MM.1S (cell line): ENCODE data around the gene FGF4.

Experiments used
- DNase-seq: peaks from one replicate; pipeline ENCODE4 v3.0.0-alpha.2; 2015
- H2AFZ ChIP-seq: fragments of 300-600 bp; sonication (generic); 2 replicates; pipeline ENCODE4 v1.6.0; 2016; ENCODE audit warnings: antibody characterized with exemption, low read length
- H3F3A ChIP-seq: fragments of 300-600 bp; sonication (generic); 2 replicates; pipeline ENCODE4 v1.6.1; 2016; ENCODE audit warnings: mild to moderate bottlenecking, antibody characterized with exemption, low read length, moderate library complexity, mixed read lengths; ENCODE audit not compliant: insufficient read depth
- H3K27ac ChIP-seq: fragments of 300-600 bp; sonication (generic); 2 replicates; pipeline ENCODE4 v1.5.1; 2016; ENCODE audit warnings: mild to moderate bottlenecking, low read length
- H3K27me3 ChIP-seq: fragments of 300-600 bp; sonication (generic); replicated peaks from 2 replicates; pipeline ENCODE4 v1.6.0; 2016; ENCODE audit warnings: low read length; ENCODE audit not compliant: insufficient read depth
- H3K36me3 ChIP-seq: fragments of 300-600 bp; sonication (generic); replicated peaks from 2 replicates; pipeline ENCODE4 v1.6.1; 2016; ENCODE audit warnings: mild to moderate bottlenecking, low read length, mixed read lengths; ENCODE audit not compliant: insufficient read depth
- H3K4me1 ChIP-seq: fragments of 300-600 bp; sonication (generic); 2 replicates; pipeline ENCODE4 v1.6.1; 2016; ENCODE audit warnings: low read length, mixed read lengths
- H3K4me2 ChIP-seq: fragments of 300-600 bp; sonication (generic); 2 replicates; pipeline ENCODE4 v1.6.0; 2016; ENCODE audit warnings: low read depth, low read length
- H3K4me3 ChIP-seq: fragments of 300-600 bp; sonication (generic); 2 replicates; pipeline ENCODE4 v1.5.1; 2016; ENCODE audit warnings: low read length, mixed read lengths
- H3K79me2 ChIP-seq: fragments of 300-600 bp; sonication (generic); 2 replicates; pipeline ENCODE4 v1.6.1; 2016; ENCODE audit warnings: mixed run types, low read length, mixed read lengths
- H3K9ac ChIP-seq: fragments of 300-600 bp; sonication (generic); 2 replicates; pipeline ENCODE4 v1.6.1; 2016; ENCODE audit warnings: low read length, mixed read lengths
- H3K9me2 ChIP-seq: fragments of 300-600 bp; sonication (generic); replicated peaks from 2 replicates; pipeline ENCODE4 v1.6.1; 2016; ENCODE audit warnings: mild to moderate bottlenecking, low read length, mixed read lengths; ENCODE audit not compliant: insufficient read depth
- H3K9me3 ChIP-seq: fragments of 300-600 bp; sonication (generic); replicated peaks from 2 replicates; pipeline ENCODE4 v1.6.1; 2016; ENCODE audit warnings: mild to moderate bottlenecking, low read length, mixed read lengths; ENCODE audit not compliant: insufficient read depth
- H4K20me1 ChIP-seq: fragments of 300-600 bp; sonication (generic); 2 replicates; pipeline ENCODE4 v1.6.1; 2016; ENCODE audit warnings: mild to moderate bottlenecking, low read length, moderate library complexity, mixed read lengths; ENCODE audit not compliant: insufficient read depth
- EZH2 ChIP-seq: fragments of 300-600 bp; sonication (generic); optimal IDR thresholded peaks from 2 replicates; pipeline ENCODE3; 2017; ENCODE audit warnings: low read depth, mild to moderate bottlenecking, antibody characterized with exemption, low read length, mixed read lengths
- EZH2phosphoT487 ChIP-seq: fragments of 300-600 bp; sonication (generic); IDR thresholded peaks from 2 replicates; pipeline ENCODE4 v1.6.1; 2018; ENCODE audit warnings: antibody characterized with exemption, low read length
- TF ChIP-seq, protein P1 (sequence below): fragments of 300-600 bp; sonication (generic); IDR thresholded peaks from 2 replicates; pipeline ENCODE4 v1.5.1; 2016; ENCODE audit warnings: antibody characterized with exemption, low read length, mixed read lengths

FGF4 gene

GRCh38 chr11:69787457-69787856 lies 12.3 kb upstream of the FGF4 start:
- no peak overlapping the region for H3K4me3 ChIP-seq
- no peaks in the 10 kb centered on the region for H3K4me1 ChIP-seq
- no peaks in the 10 kb centered on the region for H3K79me2 ChIP-seq
- peaks cover 98% of the 10 kb centered on the region for H3K27me3 ChIP-seq
- DNase-seq, result no peak
- H2AFZ ChIP-seq, result no peak overlapping the region
- H3F3A ChIP-seq, result no peaks in the 10 kb centered on the region
- H3K36me3 ChIP-seq, result no peaks in the 10 kb centered on the region
- H4K20me1 ChIP-seq, result no peaks in the 10 kb centered on the region
- no peaks in the 10 kb centered on the region for H3K9me3 ChIP-seq
- H3K9me2 ChIP-seq, result no peaks in the 10 kb centered on the region
- no peak overlapping the region for H3K4me2 ChIP-seq
- no peak overlapping the region for H3K9ac ChIP-seq
- no peak overlapping the region for H3K27ac ChIP-seq
- TF ChIP-seq, protein P1, sequence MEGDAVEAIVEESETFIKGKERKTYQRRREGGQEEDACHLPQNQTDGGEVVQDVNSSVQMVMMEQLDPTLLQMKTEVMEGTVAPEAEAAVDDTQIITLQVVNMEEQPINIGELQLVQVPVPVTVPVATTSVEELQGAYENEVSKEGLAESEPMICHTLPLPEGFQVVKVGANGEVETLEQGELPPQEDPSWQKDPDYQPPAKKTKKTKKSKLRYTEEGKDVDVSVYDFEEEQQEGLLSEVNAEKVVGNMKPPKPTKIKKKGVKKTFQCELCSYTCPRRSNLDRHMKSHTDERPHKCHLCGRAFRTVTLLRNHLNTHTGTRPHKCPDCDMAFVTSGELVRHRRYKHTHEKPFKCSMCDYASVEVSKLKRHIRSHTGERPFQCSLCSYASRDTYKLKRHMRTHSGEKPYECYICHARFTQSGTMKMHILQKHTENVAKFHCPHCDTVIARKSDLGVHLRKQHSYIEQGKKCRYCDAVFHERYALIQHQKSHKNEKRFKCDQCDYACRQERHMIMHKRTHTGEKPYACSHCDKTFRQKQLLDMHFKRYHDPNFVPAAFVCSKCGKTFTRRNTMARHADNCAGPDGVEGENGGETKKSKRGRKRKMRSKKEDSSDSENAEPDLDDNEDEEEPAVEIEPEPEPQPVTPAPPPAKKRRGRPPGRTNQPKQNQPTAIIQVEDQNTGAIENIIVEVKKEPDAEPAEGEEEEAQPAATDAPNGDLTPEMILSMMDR, result no peak
- TF ChIP-seq EZH2phosphoT487 (no peak), EZH2 (no peak)

DNA sequence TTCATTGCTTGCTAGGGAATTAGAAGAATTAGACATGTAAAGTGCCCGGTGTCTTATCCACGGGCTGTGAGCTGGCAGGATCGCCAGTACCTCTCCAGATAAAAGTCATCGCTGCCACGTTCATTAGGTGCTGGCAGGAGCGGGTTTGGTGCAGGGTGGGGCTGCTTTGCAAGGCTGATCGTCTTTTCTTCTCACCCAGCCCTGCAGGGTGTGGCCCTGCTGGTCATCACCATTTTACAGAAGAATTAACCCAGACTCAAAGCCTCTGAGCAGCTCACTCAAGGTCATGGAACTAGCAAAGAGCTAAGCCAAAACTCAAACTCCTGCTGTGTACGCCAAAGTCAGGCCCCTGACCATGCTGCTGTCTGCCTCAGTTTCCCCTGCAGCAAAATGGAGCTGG lies 6.1 kb upstream of the FGF4 start:
- Histone ChIP-seq H3K27ac (no peak overlapping the region), H3K9me2 (no peaks in the 10 kb centered on the region), H3K27me3 (peaks cover 94% of the 10 kb centered on the region), H3K4me1 (no peaks in the 10 kb centered on the region), H3K79me2 (no peaks in the 10 kb centered on the region), H3K9ac (no peak overlapping the region), H4K20me1 (no peaks in the 10 kb centered on the region), H3K4me3 (no peak overlapping the region), H3K9me3 (no peaks in the 10 kb centered on the region), H2AFZ (no peak overlapping the region), H3K4me2 (no peak overlapping the region), H3K36me3 (no peaks in the 10 kb centered on the region), H3F3A (no peaks in the 10 kb centered on the region)
- TF ChIP-seq, protein P1, result no peak
- no peak for TF ChIP-seq EZH2
- TF ChIP-seq EZH2phosphoT487, result no peak
- no peak for DNase-seq

DNA sequence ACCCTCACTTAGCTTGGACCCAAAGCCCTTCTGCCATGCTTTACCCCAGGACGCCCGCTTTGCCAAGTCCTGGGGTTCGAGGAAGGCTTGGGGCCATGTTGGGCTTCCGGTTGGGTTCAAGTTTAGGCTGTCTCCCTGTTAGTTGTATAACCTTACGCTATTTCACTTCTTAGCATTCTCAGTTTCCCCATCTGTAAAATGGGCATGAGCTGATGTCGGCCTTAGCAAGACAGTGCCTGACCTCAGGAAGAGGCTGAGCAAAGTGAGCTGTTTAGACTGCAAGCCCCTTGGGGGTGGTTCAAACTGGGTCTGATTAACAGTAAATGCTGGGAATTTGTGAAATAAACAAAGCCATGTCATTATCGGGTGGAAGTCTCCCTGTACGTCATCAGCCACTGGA lies 3.2 kb upstream of the FGF4 start:
- H3K4me1 ChIP-seq, result no peaks in the 10 kb centered on the region
- H3K4me2 ChIP-seq, result no peak overlapping the region
- no peak overlapping the region for H3K4me3 ChIP-seq
- H3K9me3 ChIP-seq, result no peaks in the 10 kb centered on the region
- H3K27me3 ChIP-seq, result peaks cover 84% of the 10 kb centered on the region
- no peaks in the 10 kb centered on the region for H3K79me2 ChIP-seq
- H3K9me2 ChIP-seq, result no peaks in the 10 kb centered on the region
- H4K20me1 ChIP-seq, result no peaks in the 10 kb centered on the region
- TF ChIP-seq, protein P1, result no peak
- no peaks in the 10 kb centered on the region for H3K36me3 ChIP-seq
- no peak overlapping the region for H3K27ac ChIP-seq
- no peak overlapping the region for H2AFZ ChIP-seq
- DNase-seq, result no peak
- no peaks in the 10 kb centered on the region for H3F3A ChIP-seq
- no peak overlapping the region for H3K9ac ChIP-seq
